B cell (primary cell): Measurements from ENCODE around the gene TPRG1L. TPM values are rescaled to one million over a fixed set of nuclear protein-coding genes. Genes with fewer than 3 reads are reported as not detected.

Experiments used
- ATAC-seq: fragments of 200-7000 bp; cut with Tn5 transposase; one replicate; pipeline ENCODE4 v1.10.0; 2021; ENCODE audit warnings: low read depth, mild to moderate bottlenecking, moderate number of reproducible peaks, moderate library complexity
- CTCF ChIA-PET: fragments of 350-600 bp; sonication (Branson Sonifier 250); formaldehyde crosslinking; loops from one replicate; lab custom pipeline; 2021; ENCODE audit warnings: antibody characterized with exemption, inconsistent platforms; lab: Charles Lee
- POLR2A ChIA-PET: fragments of 350-600 bp; sonication (Branson Sonifier 250); formaldehyde crosslinking; loops from one replicate; lab custom pipeline; 2021; ENCODE audit warnings: antibody characterized with exemption; lab: Charles Lee
- DNase-seq: peaks from one replicate; pipeline ENCODE4 v3.0.0; 2013
- H2AFZ ChIP-seq: 2 replicates; pipeline ENCODE4 v1.6.1; 2012; ENCODE audit warnings: mild to moderate bottlenecking, low read depth, low read length; ENCODE audit not compliant: insufficient read depth, poor library complexity, severe bottlenecking
- H3K27ac ChIP-seq, 2 donors: 1 replicate in 1 of 2; 2 replicates in 1 of 2; pipeline ENCODE4 v1.5.1; 2012 to 2013; ENCODE audit warnings: low read length in 2 of 2, mild to moderate bottlenecking in 2 of 2, moderate library complexity in 1 of 2
- H3K27me3 ChIP-seq, 4 experiments: fragments of 200-600 bp in 1 of 4; sonication (generic) in 1 of 4; replicated peaks in 1 of 4; 1 replicate in 2 of 4; 2 replicates in 2 of 4; pipeline versions ENCODE4 v1.6.1 to v1.7.0; 2013 to 2016; ENCODE audit warnings: low read length in 3 of 4, mild to moderate bottlenecking in 2 of 4, mixed read lengths in 1 of 4, moderate library complexity in 1 of 4; ENCODE audit not compliant: insufficient read depth in 4 of 4, control insufficient read depth in 3 of 4; ENCODE audit errors: control extremely low read depth in 1 of 4
- H3K36me3 ChIP-seq, 2 experiments: replicated peaks in 1 of 2; 1 replicate in 1 of 2; 2 replicates in 1 of 2; pipeline versions ENCODE4 v1.6.1 to v1.7.1; 2013; ENCODE audit warnings: low read length in 1 of 2; ENCODE audit not compliant: insufficient read depth in 2 of 2, control insufficient read depth in 1 of 2; ENCODE audit errors: control extremely low read depth in 1 of 2, extremely low read depth in 1 of 2
- H3K4me1 ChIP-seq, 2 donors: fragments of 200-600 bp in 1 of 2; sonication (generic) in 1 of 2; 1 replicate in 1 of 2; 2 replicates in 1 of 2; pipeline versions ENCODE4 v1.5.1 to v1.6.1; 2013 to 2017; ENCODE audit warnings: low read length in 2 of 2; ENCODE audit not compliant: control insufficient read depth in 2 of 2, insufficient read depth in 2 of 2
- H3K4me2 ChIP-seq: replicated peaks from 2 replicates; pipeline ENCODE3; 2012; ENCODE audit warnings: mild to moderate bottlenecking, low read depth, low read length; ENCODE audit not compliant: poor library complexity, severe bottlenecking
- H3K4me3 ChIP-seq, 5 experiments: fragments of 200-600 bp in 1 of 5; sonication (generic) in 1 of 5; 1 replicate in 3 of 5; 2 replicates in 2 of 5; pipeline versions ENCODE4 v1.5.1 to v1.7.0; 2011 to 2016; ENCODE audit warnings: low read length in 4 of 5, mild to moderate bottlenecking in 4 of 5, low read depth in 2 of 5, control low read depth in 1 of 5, moderate library complexity in 1 of 5; ENCODE audit not compliant: insufficient read depth in 1 of 5; ENCODE audit errors: control extremely low read depth in 1 of 5, extremely low read depth in 1 of 5
- H3K79me2 ChIP-seq: fragments of 200-600 bp; sonication (generic); one replicate; pipeline ENCODE4 v1.6.0; 2016; ENCODE audit warnings: low read length; ENCODE audit not compliant: control insufficient read depth, insufficient read depth
- H3K9ac ChIP-seq: fragments of 200-600 bp; sonication (generic); 2 replicates; pipeline ENCODE4 v1.6.1; 2017; ENCODE audit warnings: mild to moderate bottlenecking, low read length, moderate library complexity
- H3K9me3 ChIP-seq, 3 donors: one replicate each; pipeline versions ENCODE4 v1.6.1 to v1.7.1; 2013; ENCODE audit warnings: low read length in 2 of 3; ENCODE audit not compliant: control insufficient read depth in 2 of 3, insufficient read depth in 1 of 3; ENCODE audit errors: control extremely low read depth in 1 of 3
- H4K20me1 ChIP-seq: 2 replicates; pipeline ENCODE4 v1.6.0; 2012; ENCODE audit warnings: mild to moderate bottlenecking, low read length; ENCODE audit not compliant: insufficient read depth, control insufficient read depth, poor library complexity, severe bottlenecking
- H3K27ac Mint-ChIP-seq: one replicate; pipeline ENCODE4 v1.8.0; 2021; ENCODE audit warnings: mixed read lengths
- H3K27me3 Mint-ChIP-seq: one replicate; pipeline ENCODE4 v1.8.0; 2021; ENCODE audit warnings: mixed read lengths
- H3K4me1 Mint-ChIP-seq: one replicate; pipeline ENCODE4 v1.8.0; 2021; ENCODE audit warnings: mixed read lengths
- H3K4me3 Mint-ChIP-seq: one replicate; pipeline ENCODE4 v1.8.0; 2021; ENCODE audit warnings: mixed read lengths
- H3K9me3 Mint-ChIP-seq: one replicate; pipeline ENCODE4 v1.8.0; 2022; ENCODE audit warnings: mixed read lengths; ENCODE audit not compliant: insufficient read depth
- CTCF ChIP-seq: fragments of 200-600 bp; IDR thresholded peaks from one replicate; pipeline ENCODE4 v1.8.0; 2022; ENCODE audit warnings: antibody characterized with exemption, mild to moderate bottlenecking
- EZH2 ChIP-seq: IDR thresholded peaks from 2 replicates; pipeline ENCODE4 v1.6.1; 2012; ENCODE audit warnings: borderline replicate concordance, low read depth, mild to moderate bottlenecking, moderate library complexity, low read length; ENCODE audit not compliant: insufficient read depth, poor library complexity, severe bottlenecking
- WGBS: methylation state at CpG from one replicate; pipeline ENCODE4 v1.1.5; 2013; ENCODE audit warnings: missing lambda C conversion rate; ENCODE audit not compliant: insufficient coverage; 5-methylcytosine and 5-hydroxymethylcytosine counted together
- intact Hi-C: fragments of 100-400 bp; cut with micrococcal nuclease; formaldehyde crosslinking; loops from one replicate; pipeline ENCODE4 v1.10.0; 2022
- polyA plus RNA-seq: library from polyadenylated mRNA; depleted of rRNA; stranded (reverse); fragments of >200 nt; gene quantifications from 2 replicates; pipeline ENCODE4 v1.2.3, GENCODE V29; 2012
- total RNA-seq, 2 donors: library from RNA; stranded (reverse); fragments of 120-200 nt in 1 of 2; gene quantifications; 1 replicate in 1 of 2; 2 replicates in 1 of 2; pipeline versions ENCODE4 v1.2.3 to v1.2.4, GENCODE V29; 2013 to 2022

Gene TPRG1L
- total and polyA plus RNA-seq, 2 donors (not counting 1 experiment from before 2014, with no cell fraction given), result 19.5 to 48.6 TPM

GRCh38 chr1:3606779-3607702 is 17.8 kb upstream of the TPRG1L start:
- Histone ChIP-seq H3K4me2 (no peak overlapping the region), H2AFZ (no peak overlapping the region), H3K27me3 (peaks cover 0 to 35% (median 10%) of the 10 kb centered on the region in 4 experiments), H3K36me3 (no peaks in the 10 kb centered on the region), H3K9ac (no peak overlapping the region), H4K20me1 (no peaks in the 10 kb centered on the region), H3K9me3 (peaks cover 0 to 7% (median 0%) of the 10 kb centered on the region in 3 donors), H3K79me2 (no peaks in the 10 kb centered on the region), H3K4me3 (no peak overlapping the region), H3K4me1 (peaks cover 15 to 16% of the 10 kb centered on the region in 2 donors), H3K27ac (no peak overlapping the region)
- TF ChIP-seq EZH2 (no peak), CTCF (no peak)
- POLR2A ChIA-PET, result no interaction called here
- intact Hi-C loops, result no loop called here
- no peak overlapping the region for H3K4me3 Mint-ChIP-seq
- CTCF ChIA-PET, result no interaction called here
- H3K27me3 Mint-ChIP-seq, result peaks cover 9% of the 10 kb centered on the region
- H3K27ac Mint-ChIP-seq, result no peak overlapping the region
- ATAC-seq, result no peak
- WGBS, result 96% methylated on average over 5 of the region's 23 CpGs
- H3K4me1 Mint-ChIP-seq, result peaks cover 10% of the 10 kb centered on the region
- DNase-seq, result no peak
- no peaks in the 10 kb centered on the region for H3K9me3 Mint-ChIP-seq

DNA sequence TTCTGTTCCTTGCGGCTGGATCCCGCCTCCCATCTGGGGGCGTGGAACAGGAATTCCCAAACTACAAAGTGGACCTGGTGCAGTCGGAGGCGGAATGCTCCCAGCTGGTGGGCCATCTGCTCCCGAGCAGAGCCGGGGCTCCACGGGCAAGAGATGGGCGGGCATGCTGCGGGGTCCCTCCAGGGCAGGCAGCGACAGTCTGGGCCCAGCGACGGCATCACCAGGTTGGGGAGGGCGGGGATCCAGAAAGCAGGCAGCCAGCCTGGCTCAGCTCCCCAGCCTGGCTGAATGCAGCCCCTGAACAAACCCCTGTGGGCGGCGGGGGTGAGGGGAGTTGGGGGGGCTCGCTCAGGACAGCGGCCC is 17.1 kb upstream of the TPRG1L start:
- H3K4me1 ChIP-seq, result peaks cover 15 to 17% of the 10 kb centered on the region in 2 donors
- Mint-ChIP-seq H3K27me3 (peaks cover 12% of the 10 kb centered on the region), H3K4me1 (peaks cover 13% of the 10 kb centered on the region), H3K9me3 (no peaks in the 10 kb centered on the region), H3K4me3 (no peak overlapping the region), H3K27ac (no peak overlapping the region)
- ChIA-PET CTCF (interaction anchor here (1.1 kb wide), 1 partner anchor 10 kb away, joined by 3 read pairs; no protein-coding TSS in a partner anchor), POLR2A (no interaction called here)
- intact Hi-C loops, result no loop called here
- H3K4me3 ChIP-seq, result no peak overlapping the region
- H3K36me3 ChIP-seq, result no peaks in the 10 kb centered on the region
- TF ChIP-seq EZH2 (no peak), CTCF (no peak)
- no peak overlapping the region for H3K4me2 ChIP-seq
- no peak overlapping the region for H3K27ac ChIP-seq
- DNase-seq, result no peak
- ATAC-seq, result no peak
- peaks cover 0 to 39% (median 12%) of the 10 kb centered on the region in 4 experiments for H3K27me3 ChIP-seq
- WGBS, result 98% methylated on average over 17 of the region's 18 CpGs
- no peak overlapping the region for H2AFZ ChIP-seq
- H3K9me3 ChIP-seq, result peaks cover 0 to 7% (median 0%) of the 10 kb centered on the region in 3 donors
- H4K20me1 ChIP-seq, result no peaks in the 10 kb centered on the region
- no peak overlapping the region for H3K9ac ChIP-seq
- H3K79me2 ChIP-seq, result no peaks in the 10 kb centered on the region
